Measurements from ENCODE around the gene DLG2.

The DLG2 gene

DNA sequence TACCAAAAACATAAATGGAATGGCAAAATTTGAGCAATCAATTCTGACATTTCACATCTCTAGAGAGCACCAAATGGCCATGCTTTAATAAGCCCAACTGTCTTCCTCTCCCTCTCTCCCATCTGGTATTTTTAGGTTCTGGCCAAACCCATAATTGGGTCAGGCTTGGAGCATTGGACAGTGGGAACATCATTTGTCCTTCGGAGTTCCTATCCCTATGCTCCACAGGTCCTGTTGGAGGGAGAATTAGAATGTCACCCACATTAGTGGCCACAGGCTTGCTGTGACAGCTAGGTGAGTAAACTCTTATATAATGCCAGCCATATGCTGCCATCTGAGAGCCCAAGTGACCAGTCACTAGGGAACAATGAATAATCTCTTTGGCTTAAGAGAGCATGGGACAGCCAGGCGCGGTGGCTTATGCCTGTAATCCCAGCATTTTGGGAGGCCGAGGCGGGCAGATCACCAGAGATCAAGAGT, 2090.0 kb downstream of the DLG2 start:
- DNase-seq (ENCODE audit: low read depth in 2 of 2), result no peak

GRCh38 chr11:83533166-83533565, 2094.0 kb downstream of the DLG2 start:
- no peak for DNase-seq (ENCODE audit: low read depth in 2 of 2)

- no peak for DNase-seq (ENCODE audit: low read depth in 2 of 2)
Measured at GRCh38 chr11:83528877-83529276, 2098.3 kb downstream of the DLG2 start.

GRCh38 chr11:83528225-83528624, 2098.9 kb downstream of the DLG2 start:
- no peak for DNase-seq (ENCODE audit: low read depth in 2 of 2)

GRCh38 chr11:83523676-83524075, 2103.5 kb downstream of the DLG2 start:
- DNase-seq (ENCODE audit: low read depth in 2 of 2), result no peak

DNA sequence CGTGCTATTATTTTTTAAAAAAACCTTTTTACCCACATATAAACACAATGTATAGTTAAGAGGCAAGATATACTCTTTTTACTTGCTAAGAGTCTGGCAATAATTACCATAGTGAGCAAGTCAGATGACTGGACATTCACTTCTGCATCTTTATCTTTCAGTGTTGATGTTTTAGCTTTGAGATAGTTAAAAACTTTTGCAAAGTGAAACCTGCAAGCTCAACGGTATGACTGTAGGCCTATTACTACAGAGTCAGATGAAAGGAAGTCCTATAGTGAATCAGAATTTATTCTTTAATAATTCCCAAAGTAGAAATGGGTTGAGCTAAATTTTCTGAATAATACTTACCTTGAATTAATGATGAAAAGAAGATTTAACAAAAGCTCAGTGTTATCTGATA, 2104.2 kb downstream of the DLG2 start:
- DNase-seq (ENCODE audit: low read depth in 2 of 2), result no peak

- DNase-seq (ENCODE audit: low read depth in 2 of 2), result no peak
Measured at GRCh38 chr11:83521647-83522596, 2105.2 kb downstream of the DLG2 start.

DNA sequence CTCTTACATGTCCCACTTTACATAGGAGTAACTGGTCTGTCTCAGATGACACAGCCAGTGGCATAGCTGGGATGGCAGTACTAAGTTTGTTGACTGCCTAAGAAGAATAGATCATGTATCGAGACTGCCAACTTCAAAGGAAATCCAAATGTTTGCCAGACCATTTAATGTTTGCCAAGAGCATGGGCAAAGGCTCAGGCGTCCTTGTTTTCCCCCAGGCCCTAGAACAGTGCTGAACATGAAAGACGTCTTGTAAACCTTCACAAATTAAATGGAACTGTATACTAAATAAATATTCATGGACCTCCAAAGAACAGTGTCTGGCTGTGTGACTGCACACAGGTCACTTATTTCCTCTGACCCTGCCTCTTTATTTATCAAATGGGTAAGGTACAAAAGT, 2106.3 kb downstream of the DLG2 start:
- no peak for DNase-seq (ENCODE audit: low read depth in 2 of 2)

- DNase-seq (ENCODE audit: low read depth in 2 of 2), result no peak
Measured at GRCh38 chr11:83511646-83512045, 2115.5 kb downstream of the DLG2 start.

DNA sequence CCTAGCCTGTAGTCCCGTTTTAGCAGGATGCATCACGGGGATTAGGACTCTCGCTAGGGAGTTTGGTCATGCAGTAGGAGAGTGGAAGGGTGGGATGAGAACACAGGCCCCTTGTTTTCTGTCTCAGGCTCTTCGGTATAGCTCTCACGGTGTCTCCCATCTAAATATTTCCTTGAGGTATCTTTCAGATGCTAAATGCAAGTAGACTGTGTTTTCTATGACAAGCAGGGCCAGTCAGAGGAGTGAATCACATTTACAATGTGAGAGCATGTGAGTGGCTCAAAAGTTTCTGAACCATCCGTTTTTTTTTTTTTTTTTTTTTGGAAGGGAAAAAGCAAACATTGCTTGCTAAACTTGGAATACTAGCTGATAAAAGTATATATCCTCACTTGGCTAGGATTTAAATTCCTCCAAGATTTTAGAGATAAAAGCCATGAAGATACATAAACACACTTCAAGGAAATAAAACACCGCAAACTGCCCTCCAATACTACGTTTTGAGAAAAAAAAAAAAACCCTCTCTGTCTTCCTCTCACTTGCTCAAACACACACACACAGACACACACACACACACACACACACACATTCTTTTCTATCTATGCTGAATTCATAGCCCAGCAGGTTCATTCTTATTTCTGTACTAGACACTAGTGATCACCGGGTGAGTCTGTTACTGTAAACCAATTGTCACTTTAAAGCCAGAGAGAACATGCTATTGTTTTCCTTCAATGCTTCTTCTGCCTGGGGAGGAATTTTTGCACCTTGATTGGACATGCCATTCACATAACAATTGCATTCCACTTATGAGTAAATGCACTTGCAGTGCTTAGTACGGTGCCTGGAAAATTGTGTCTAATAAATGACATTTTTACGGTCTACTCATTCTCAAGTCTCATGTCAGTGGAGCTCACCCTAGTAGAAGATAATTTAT, 2116.3 kb downstream of the DLG2 start:
- no peak for DNase-seq (ENCODE audit: low read depth in 2 of 2)

DNA sequence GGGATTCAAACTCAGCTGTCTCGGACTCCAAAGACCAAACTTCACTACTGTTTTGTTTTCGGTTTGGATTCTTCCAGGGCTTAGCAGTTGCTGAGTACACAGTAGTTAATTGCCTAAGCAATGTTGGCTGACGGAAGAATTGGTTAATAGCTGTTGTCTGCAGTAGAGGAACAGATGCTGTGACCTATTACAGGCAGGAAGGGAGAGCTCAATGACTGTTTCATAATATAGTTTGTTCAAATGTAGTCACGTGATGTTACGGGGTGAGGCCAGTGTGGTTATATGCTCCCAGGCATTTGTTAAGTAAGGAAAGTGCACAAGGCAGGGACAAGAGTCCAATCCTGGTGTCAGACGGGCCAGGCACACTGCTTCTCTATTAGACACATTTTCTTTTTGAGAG, 2118.3 kb downstream of the DLG2 start:
- no peak for DNase-seq (ENCODE audit: low read depth in 2 of 2)

GRCh38 chr11:83502041-83502440, 2125.1 kb downstream of the DLG2 start:
- no peak for DNase-seq (ENCODE audit: low read depth in 2 of 2)

DNA sequence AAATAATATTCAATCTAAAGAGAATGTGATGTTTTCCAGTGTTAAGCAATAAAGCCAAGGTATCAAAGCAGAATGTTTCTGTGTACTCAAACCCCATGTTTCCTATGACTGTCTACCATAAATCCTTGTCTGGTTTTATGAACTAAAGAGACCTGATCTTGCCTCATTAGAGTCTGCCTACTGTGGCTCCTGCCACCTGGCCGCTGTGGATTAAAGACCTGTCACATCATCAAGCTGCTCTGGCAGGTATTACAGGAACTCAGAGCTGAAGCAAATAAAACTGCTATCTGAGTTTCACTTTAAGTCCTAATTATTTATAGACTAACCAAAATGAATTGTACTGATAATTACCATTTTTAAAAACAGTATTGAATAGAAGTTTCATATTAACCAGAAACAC, 2133.2 kb downstream of the DLG2 start:
- DNase-seq (ENCODE audit: low read depth in 2 of 2), result no peak

- DNase-seq (ENCODE audit: low read depth in 2 of 2), result no peak
Measured at GRCh38 chr11:83493034-83493433, 2134.1 kb downstream of the DLG2 start.

- no peak for DNase-seq (ENCODE audit: low read depth in 2 of 2)
Measured at GRCh38 chr11:83483808-83484207, 2143.3 kb downstream of the DLG2 start.

GRCh38 chr11:83480811-83481210, 2146.3 kb downstream of the DLG2 start:
- DNase-seq (ENCODE audit: low read depth in 2 of 2), result no peak

DNA sequence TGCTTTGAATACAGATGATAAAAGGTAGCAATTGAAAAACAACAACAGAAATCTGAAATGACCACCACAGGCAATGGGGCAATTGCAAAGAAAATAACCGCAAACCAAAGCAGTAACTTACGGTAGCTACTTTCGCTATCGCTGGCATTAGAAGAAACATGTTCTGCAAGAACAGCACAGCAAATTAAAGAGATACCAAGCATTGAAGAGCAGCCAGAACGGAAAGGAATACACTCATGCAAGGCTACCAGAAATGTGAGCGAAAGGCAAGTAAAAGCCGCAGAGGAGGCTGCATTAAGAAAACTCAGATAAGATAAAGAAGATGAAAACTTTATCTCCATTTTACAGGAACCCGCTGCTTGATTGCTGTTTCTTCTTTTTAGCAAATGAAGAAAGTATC, 2146.9 kb downstream of the DLG2 start:
- no peak for DNase-seq (ENCODE audit: low read depth in 2 of 2)

DNA sequence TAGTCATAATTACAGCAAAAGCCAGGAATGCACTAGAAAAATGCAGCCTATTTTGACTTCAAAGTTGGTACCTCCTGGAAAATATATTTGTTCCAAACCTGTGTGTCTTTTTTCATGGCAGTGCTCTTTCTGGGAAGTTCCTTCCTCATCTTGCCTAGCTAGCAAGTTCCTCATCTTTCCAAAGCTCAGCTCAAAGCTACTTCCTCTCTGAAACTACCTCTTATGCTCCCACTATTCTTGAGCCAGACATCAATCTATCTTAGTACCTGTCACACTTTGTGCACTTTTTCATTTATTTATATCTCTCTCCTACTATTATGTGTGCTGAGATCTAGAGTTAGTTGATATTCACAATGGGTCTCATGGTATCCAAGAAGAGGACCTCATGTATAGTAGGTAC, 2149.4 kb downstream of the DLG2 start:
- no peak for DNase-seq (ENCODE audit: low read depth in 2 of 2)

- DNase-seq (ENCODE audit: low read depth in 2 of 2), result no peak
Measured at GRCh38 chr11:83475760-83476159, 2151.4 kb downstream of the DLG2 start.

- no peak for DNase-seq (ENCODE audit: low read depth in 2 of 2)
Measured at GRCh38 chr11:83473743-83474142, 2153.4 kb downstream of the DLG2 start.

DNA sequence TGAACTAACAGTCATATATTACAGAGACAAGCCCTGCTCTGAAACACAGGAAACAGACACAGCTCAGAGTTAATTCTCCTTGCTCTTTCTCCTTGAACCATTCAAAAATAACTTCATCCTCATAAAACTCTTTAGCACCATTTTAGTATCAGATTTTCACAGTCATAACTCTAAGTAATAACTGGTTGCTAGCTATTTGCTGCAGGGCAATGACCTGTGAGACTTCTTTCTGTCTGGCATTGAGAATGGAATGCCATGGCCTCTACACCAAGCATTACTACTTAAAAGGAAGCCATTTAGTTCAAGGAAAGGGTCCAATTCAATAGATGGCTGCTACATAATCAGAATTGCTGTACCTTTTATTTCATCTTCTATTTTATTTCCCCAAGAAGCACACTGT, 2154.3 kb downstream of the DLG2 start:
- no peak for DNase-seq (ENCODE audit: low read depth in 2 of 2)

Measured in activated CD4-positive, alpha-beta T cell treated with anti-CD3 and anti-CD28 coated beads for 24 hours (primary cell).